DMS153 treated with DMSO at 0.1 percent for 48 hours (cell line): ENCODE results near the gene BCAT1.
"Not testable (repeated sequence)": the region's sequence is repeated elsewhere in the genome, so short reads cannot be mapped to it uniquely, and the experiment has no call there.

ENCODE experiments used
- DNase-seq: peaks from one replicate; lab custom pipeline; 2025; ENCODE audit not compliant: unreplicated experiment; lab: John Stamatoyannopoulos, UW

BCAT1 gene

GRCh38 chr12:24860546-24860945 is 88.4 kb downstream of the BCAT1 start:
- no peak for DNase-seq

- DNase-seq, result no peak
Measured at GRCh38 chr12:24856541-24856940, 92.4 kb downstream of the BCAT1 start.

GRCh38 chr12:24854908-24855307 is 94.0 kb downstream of the BCAT1 start:
- DNase-seq, result no peak

- no peak for DNase-seq
Measured at GRCh38 chr12:24854017-24854416, 94.9 kb downstream of the BCAT1 start.

- no peak for DNase-seq
Measured at GRCh38 chr12:24853588-24853987, 95.3 kb downstream of the BCAT1 start.

GRCh38 chr12:24853094-24853493 is 95.8 kb downstream of the BCAT1 start:
- no peak for DNase-seq

- no peak for DNase-seq
Measured at GRCh38 chr12:24852420-24852819, 96.5 kb downstream of the BCAT1 start.

GRCh38 chr12:24851883-24852282 is 97.0 kb downstream of the BCAT1 start:
- not testable (repeated sequence) for DNase-seq

GRCh38 chr12:24851341-24851740 is 97.6 kb downstream of the BCAT1 start:
- no peak for DNase-seq

- DNase-seq, result no peak
Measured at GRCh38 chr12:24850496-24850895, 98.4 kb downstream of the BCAT1 start.

- no peak for DNase-seq
Measured at GRCh38 chr12:24848941-24849477, 99.9 kb downstream of the BCAT1 start.

- DNase-seq, result no peak
Measured at GRCh38 chr12:24846689-24847088, 102.2 kb downstream of the BCAT1 start.

GRCh38 chr12:24845615-24846014 is 103.3 kb downstream of the BCAT1 start:
- no peak for DNase-seq

GRCh38 chr12:24840046-24840800 is 108.7 kb downstream of the BCAT1 start:
- no peak for DNase-seq

- DNase-seq, result no peak
Measured at GRCh38 chr12:24839268-24839791, 109.6 kb downstream of the BCAT1 start.

GRCh38 chr12:24838531-24838950 is 110.4 kb downstream of the BCAT1 start:
- DNase-seq, result no peak

- no peak for DNase-seq
Measured at GRCh38 chr12:24835377-24835776, 113.5 kb downstream of the BCAT1 start.

GRCh38 chr12:24833513-24833912 is 115.4 kb downstream of the BCAT1 start:
- DNase-seq, result no peak

- DNase-seq, result no peak
Measured at GRCh38 chr12:24823808-24824515, 124.9 kb downstream of the BCAT1 start.

GRCh38 chr12:24822121-24822899 is 126.6 kb downstream of the BCAT1 start:
- DNase-seq, result no peak

- no peak for DNase-seq
Measured at GRCh38 chr12:24821691-24822090, 127.2 kb downstream of the BCAT1 start.
